Stomach (tissue), 4 donors: ENCODE data around the gene VPS18.
A peak's percentile ranks its signal among the peaks of the same experiment; 100 is the strongest.

Experiments used
- EP300 ChIP-seq: sonication (generic); formaldehyde crosslinking; IDR thresholded peaks from one replicate; pipeline ENCODE4 v1.6.1; 2017; ENCODE audit warnings: antibody characterized with exemption
- POLR2A ChIP-seq, 4 donors: fragments of 450-650 bp; IDR thresholded peaks; one replicate each; pipeline ENCODE4 v1.6.1; 2016; ENCODE audit warnings: antibody characterized with exemption in 4 of 4, control low read depth in 2 of 4, mild to moderate bottlenecking in 1 of 4, moderate library complexity in 1 of 4
- POLR2AphosphoS5 ChIP-seq, 3 donors: sonication (generic); formaldehyde crosslinking; IDR thresholded peaks; one replicate each; pipeline ENCODE4 v1.6.1; 2016; ENCODE audit warnings: antibody characterized with exemption in 3 of 3
- TF ChIP-seq, protein P1 (sequence below), 7 experiments: fragments of 450-650 bp in 4 of 7; fragments of 200-600 bp in 3 of 7; sonication (generic) in 3 of 7; IDR thresholded peaks; one replicate each; pipeline ENCODE4 v1.5.1; 2016 to 2019; ENCODE audit warnings: antibody characterized with exemption in 7 of 7, control low read depth in 2 of 7, mild to moderate bottlenecking in 1 of 7

DNA sequence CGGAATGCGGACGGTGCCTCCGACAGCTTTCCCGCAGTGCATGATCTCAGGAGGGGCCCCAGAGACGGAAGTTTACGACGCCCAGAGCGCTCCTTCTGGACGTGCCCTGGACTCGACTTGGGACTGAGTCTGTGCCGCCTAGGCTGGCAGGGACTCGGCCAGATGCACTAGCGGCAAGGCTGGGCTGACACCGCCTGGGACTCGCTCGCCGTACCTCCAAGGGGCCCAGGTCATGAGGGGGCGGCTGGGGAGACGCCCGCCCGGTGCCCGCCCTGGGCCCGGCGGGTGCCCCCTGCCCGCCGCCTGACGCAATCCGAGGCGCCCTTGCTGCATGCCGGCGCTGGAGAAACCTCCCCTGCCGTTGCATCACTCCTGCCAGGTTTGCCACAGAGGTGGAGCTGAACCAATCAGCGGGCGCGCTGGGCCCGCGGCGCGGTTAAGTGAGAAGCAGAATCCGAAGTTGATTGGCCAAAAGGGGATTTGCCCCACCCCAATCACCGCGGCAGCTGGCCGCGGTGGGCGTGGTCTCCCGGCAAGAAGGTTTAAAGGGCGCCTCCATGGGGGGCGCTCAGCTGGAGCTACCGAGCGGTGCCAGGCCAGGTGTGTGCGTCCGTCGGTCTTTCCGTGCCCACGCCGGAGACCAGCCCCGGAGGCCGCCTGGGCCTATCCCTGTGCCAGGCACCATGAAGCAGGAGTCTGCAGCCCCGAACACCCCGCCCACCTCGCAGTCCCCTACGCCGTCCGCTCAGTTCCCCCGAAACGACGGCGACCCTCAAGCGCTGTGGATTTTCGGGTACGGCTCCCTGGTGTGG is 58.9 kb downstream of the VPS18 start, which contains the start of gene CHAC1:
- TF ChIP-seq, protein P1, sequence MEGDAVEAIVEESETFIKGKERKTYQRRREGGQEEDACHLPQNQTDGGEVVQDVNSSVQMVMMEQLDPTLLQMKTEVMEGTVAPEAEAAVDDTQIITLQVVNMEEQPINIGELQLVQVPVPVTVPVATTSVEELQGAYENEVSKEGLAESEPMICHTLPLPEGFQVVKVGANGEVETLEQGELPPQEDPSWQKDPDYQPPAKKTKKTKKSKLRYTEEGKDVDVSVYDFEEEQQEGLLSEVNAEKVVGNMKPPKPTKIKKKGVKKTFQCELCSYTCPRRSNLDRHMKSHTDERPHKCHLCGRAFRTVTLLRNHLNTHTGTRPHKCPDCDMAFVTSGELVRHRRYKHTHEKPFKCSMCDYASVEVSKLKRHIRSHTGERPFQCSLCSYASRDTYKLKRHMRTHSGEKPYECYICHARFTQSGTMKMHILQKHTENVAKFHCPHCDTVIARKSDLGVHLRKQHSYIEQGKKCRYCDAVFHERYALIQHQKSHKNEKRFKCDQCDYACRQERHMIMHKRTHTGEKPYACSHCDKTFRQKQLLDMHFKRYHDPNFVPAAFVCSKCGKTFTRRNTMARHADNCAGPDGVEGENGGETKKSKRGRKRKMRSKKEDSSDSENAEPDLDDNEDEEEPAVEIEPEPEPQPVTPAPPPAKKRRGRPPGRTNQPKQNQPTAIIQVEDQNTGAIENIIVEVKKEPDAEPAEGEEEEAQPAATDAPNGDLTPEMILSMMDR (IDR thresholded peaks at IDR 0.05) = no peak
- TF ChIP-seq POLR2AphosphoS5 (IDR thresholded peaks at IDR 0.05) (peak; percentile 40 to 84 (median 83)), POLR2A (IDR thresholded peaks at IDR 0.05) (no peak), EP300 (no peak)
